ENCODE results near the gene HOXC10.

The HOXC10 gene

DNA sequence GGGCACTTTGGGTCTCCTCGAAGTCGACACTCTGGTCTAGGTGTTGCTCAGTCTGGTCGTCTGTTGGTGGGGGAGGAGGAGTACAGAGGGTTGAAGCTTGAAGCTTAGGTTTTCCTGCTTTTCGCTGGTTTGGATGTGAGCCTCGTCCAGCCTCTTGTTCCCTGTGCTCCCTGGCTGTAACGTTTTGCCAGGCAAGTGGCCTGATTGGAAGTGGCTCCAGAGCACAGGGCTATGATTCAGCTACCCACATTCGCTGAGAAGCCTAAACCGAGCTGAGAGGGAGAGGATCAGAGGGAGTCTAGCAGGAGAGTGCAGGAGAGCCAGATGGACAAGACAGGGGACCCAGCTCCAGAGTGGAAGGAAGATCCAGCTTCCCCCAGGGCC lies 6.1 kb downstream of the HOXC10 start:
- no peak for DNase-seq (ENCODE audit: low spot score)
- no peak for TF ChIP-seq CTCF (IDR thresholded peaks at IDR 0.05; ENCODE audit: borderline replicate concordance, control extremely low read depth, extremely low read depth, insufficient read depth, missing control alignments)
- in situ Hi-C loops (cut with MboI; ENCODE audit: low sequenced_read_pairs, unreplicated experiment) = no loop called here

DNA sequence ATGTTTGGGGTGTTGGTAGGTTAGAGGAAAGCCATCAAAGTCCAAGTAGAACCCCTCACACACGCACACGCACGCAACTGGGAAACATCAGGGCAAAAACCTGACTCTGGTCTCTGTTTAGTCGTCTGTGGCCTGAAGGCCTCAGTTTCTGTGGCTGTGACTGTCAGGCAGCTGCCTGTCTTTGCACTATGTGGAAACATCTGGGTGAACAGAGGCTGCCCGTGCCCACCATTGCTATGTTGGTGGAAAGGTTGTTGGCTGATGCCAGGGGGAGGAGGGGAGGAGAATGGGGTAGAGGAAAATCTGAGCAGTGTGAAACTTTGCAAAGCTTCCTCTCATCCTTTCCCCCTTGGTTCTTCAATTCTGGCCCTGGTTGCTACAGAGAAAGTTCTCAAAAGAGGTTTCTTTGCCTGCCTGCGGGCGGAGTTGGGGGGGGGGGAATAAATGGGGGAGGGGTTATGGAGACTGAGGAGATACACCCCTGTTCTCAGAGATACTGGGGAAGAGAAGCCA lies 7.5 kb downstream of the HOXC10 start:
- DNase-seq (ENCODE audit: low spot score) = no peak
- no peak for TF ChIP-seq CTCF (IDR thresholded peaks at IDR 0.05; ENCODE audit: borderline replicate concordance, control extremely low read depth, extremely low read depth, insufficient read depth, missing control alignments)
- in situ Hi-C loops (cut with MboI; ENCODE audit: low sequenced_read_pairs, unreplicated experiment) = no loop called here

- in situ Hi-C loops (cut with MboI; ENCODE audit: low sequenced_read_pairs, unreplicated experiment) = no loop called here
- no peak for DNase-seq (ENCODE audit: low spot score)
- TF ChIP-seq CTCF (IDR thresholded peaks at IDR 0.05; ENCODE audit: borderline replicate concordance, control extremely low read depth, extremely low read depth, insufficient read depth, missing control alignments) = no peak
Observed at GRCh38 chr12:53993162-53994008, 8.4 kb downstream of the HOXC10 start.

DNA sequence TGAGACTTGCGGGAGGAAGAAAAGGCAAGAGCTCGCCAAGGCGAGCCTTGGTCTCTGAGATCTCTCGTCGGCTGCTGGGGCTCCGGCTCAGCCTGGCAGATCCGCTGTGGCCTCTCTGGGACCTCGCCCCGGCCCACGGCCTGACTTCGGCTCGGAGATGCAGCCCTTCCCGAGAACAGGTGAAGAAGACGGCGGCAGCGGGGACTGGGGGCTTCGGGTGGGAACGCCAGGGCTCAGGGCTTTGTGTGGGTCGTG lies 9.0 kb downstream of the HOXC10 start:
- no peak for TF ChIP-seq CTCF (IDR thresholded peaks at IDR 0.05; ENCODE audit: borderline replicate concordance, control extremely low read depth, extremely low read depth, insufficient read depth, missing control alignments)
- no peak for DNase-seq (ENCODE audit: low spot score)
- in situ Hi-C loops (cut with MboI; ENCODE audit: low sequenced_read_pairs, unreplicated experiment) = no loop called here

DNA sequence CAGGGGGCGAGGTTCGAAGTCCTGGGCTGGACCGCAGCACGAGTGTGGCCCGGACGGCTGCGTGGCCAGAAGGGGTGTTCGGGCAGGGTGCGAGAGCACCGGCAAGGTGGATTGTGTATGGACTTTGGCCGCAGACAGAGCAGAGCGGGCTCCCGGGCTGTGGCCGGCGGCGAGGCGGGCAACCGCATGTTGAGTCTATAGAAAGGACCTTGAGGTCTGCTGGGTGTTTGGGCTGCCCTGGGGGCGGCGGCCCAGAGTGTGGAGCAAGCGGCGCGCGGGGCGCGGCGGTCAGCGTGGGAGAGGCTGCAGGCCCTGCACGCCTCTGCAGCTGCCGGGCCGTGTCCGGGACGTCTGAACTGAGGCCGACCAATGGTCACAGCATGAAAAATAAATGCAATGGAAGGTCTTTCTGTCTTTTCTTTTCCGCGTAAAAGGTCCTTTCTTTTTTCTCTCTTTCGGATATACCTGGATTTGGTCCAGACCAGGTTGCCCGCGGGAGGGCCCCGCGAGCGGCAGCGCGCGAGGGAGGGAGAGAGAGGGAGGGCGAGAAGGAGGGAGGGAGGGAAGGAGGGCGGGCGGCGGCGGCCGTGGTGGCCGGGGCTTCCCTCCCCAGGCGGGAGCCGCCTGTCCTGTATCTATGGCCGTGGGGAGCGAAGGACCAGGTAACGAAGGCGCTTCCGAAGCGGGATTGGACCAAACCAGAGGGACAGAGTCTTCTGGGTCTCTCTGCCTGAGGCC lies 9.5 kb downstream of the HOXC10 start:
- in situ Hi-C loops (cut with MboI; ENCODE audit: low sequenced_read_pairs, unreplicated experiment) = no loop called here
- no peak for DNase-seq (ENCODE audit: low spot score)
- TF ChIP-seq CTCF (IDR thresholded peaks at IDR 0.05; ENCODE audit: borderline replicate concordance, control extremely low read depth, extremely low read depth, insufficient read depth, missing control alignments) = no peak

GRCh38 chr12:53995002-53995377 lies 10.0 kb downstream of the HOXC10 start:
- DNase-seq (ENCODE audit: low spot score) = no peak
- in situ Hi-C loops (cut with MboI; ENCODE audit: low sequenced_read_pairs, unreplicated experiment) = no loop called here
- TF ChIP-seq CTCF (IDR thresholded peaks at IDR 0.05; ENCODE audit: borderline replicate concordance, control extremely low read depth, extremely low read depth, insufficient read depth, missing control alignments) = no peak

All from GM13976 (cell line).